Neural cell (in vitro differentiated cells): ENCODE results near the gene DMRTA1. TPM values are rescaled to one million over a fixed set of nuclear protein-coding genes. Genes with fewer than 3 reads are reported as not detected.
A peak's percentile ranks its signal among the peaks of the same experiment; 100 is the strongest.

Source experiments
- H2AFZ ChIP-seq: fragments of 200-600, 300-800 bp; sonication (generic), shearing (Covaris generic); 2 replicates; pipeline ENCODE4 v1.6.0; 2014; ENCODE audit warnings: low read depth, mild to moderate bottlenecking, antibody characterized with exemption, low read length, moderate library complexity
- H3F3A ChIP-seq: fragments of 200-600 bp; shearing (Covaris generic); 2 replicates; pipeline ENCODE4 v1.6.1; 2016; ENCODE audit warnings: mild to moderate bottlenecking, moderate library complexity, mixed read lengths, antibody characterized with exemption, low read length; ENCODE audit not compliant: insufficient read depth, poor library complexity, severe bottlenecking
- H3K27ac ChIP-seq: fragments of 200-600, 300-800 bp; sonication (generic), shearing (Covaris generic); 2 replicates; pipeline ENCODE4 v1.5.1; 2014; ENCODE audit warnings: mild to moderate bottlenecking, low read length, moderate library complexity
- H3K27me3 ChIP-seq: fragments of 300-800, 200-600 bp; sonication (generic), shearing (Covaris generic); 2 replicates; pipeline ENCODE4 v1.6.0; 2014; ENCODE audit warnings: mild to moderate bottlenecking, low read depth, low read length, moderate library complexity; ENCODE audit not compliant: insufficient read depth
- H3K36me3 ChIP-seq: fragments of 300-800, 200-600 bp; sonication (generic), shearing (Covaris generic); 2 replicates; pipeline ENCODE4 v1.5.1; 2014; ENCODE audit warnings: mild to moderate bottlenecking, antibody characterized with exemption, low read length, moderate library complexity; ENCODE audit not compliant: insufficient read depth
- H3K4me2 ChIP-seq: fragments of 300-800, 200-600 bp; sonication (generic), shearing (Covaris generic); 2 replicates; pipeline ENCODE4 v1.6.0; 2014; ENCODE audit warnings: mild to moderate bottlenecking, low read length
- H3K4me3 ChIP-seq: fragments of 300-800, 200-600 bp; sonication (generic), shearing (Covaris generic); 2 replicates; pipeline ENCODE4 v1.5.1; 2014; ENCODE audit warnings: mild to moderate bottlenecking, low read length, moderate library complexity
- H3K79me2 ChIP-seq: fragments of 200-600 bp; shearing (Covaris generic); replicated peaks from 2 replicates; pipeline ENCODE4 v1.6.0; 2014; ENCODE audit warnings: mild to moderate bottlenecking, low read length, moderate library complexity; ENCODE audit not compliant: insufficient read depth
- H3K9ac ChIP-seq: fragments of 300-800, 200-600 bp; sonication (generic), shearing (Covaris generic); 2 replicates; pipeline ENCODE4 v1.6.1; 2016; ENCODE audit warnings: mild to moderate bottlenecking, low read length, mixed read lengths
- H3K9me2 ChIP-seq: fragments of 200-600 bp; shearing (Covaris generic); 2 replicates; pipeline ENCODE4 v1.6.1; 2016; ENCODE audit warnings: mild to moderate bottlenecking, low read length, mixed read lengths; ENCODE audit not compliant: insufficient read depth
- H3K9me3 ChIP-seq: fragments of 200-600, 300-800 bp; sonication (generic), shearing (Covaris generic); 2 replicates; pipeline ENCODE4 v1.6.1; 2016; ENCODE audit warnings: mild to moderate bottlenecking, mixed run types, low read length, moderate library complexity, mixed read lengths
- H4K20me1 ChIP-seq: fragments of 200-600 bp; shearing (Covaris generic); 2 replicates; pipeline ENCODE4 v1.6.1; 2016; ENCODE audit warnings: mild to moderate bottlenecking, mixed run types; ENCODE audit not compliant: insufficient read depth
- CTCF ChIP-seq: fragments of 450-650 bp; IDR thresholded peaks from 2 replicates; pipeline ENCODE4 v1.5.1; 2014; ENCODE audit warnings: antibody characterized with exemption, mild to moderate bottlenecking, moderate library complexity; ENCODE audit not compliant: poor library complexity, severe bottlenecking
- EP300 ChIP-seq: fragments of 450-650 bp; conservative IDR thresholded peaks from 2 replicates; pipeline ENCODE4 v1.6.1; 2014; ENCODE audit warnings: antibody characterized with exemption, mild to moderate bottlenecking, moderate library complexity; ENCODE audit not compliant: poor library complexity, severe bottlenecking
- EZH2 ChIP-seq: fragments of 200-600, 300-800 bp; shearing (Covaris generic), sonication (generic); IDR thresholded peaks from 2 replicates; pipeline ENCODE4 v1.6.1; 2014; ENCODE audit warnings: antibody characterized with exemption, low read length, borderline replicate concordance, mild to moderate bottlenecking; ENCODE audit not compliant: insufficient read depth, poor library complexity, severe bottlenecking
- MXI1 ChIP-seq: fragments of 450-650 bp; conservative IDR thresholded peaks from 2 replicates; pipeline ENCODE4 v1.6.1; 2014; ENCODE audit warnings: antibody characterized with exemption, mild to moderate bottlenecking; ENCODE audit not compliant: poor library complexity, severe bottlenecking
- POLR2AphosphoS5 ChIP-seq: IDR thresholded peaks from 2 replicates; pipeline ENCODE4 v1.6.1; 2012
- RAD21 ChIP-seq: fragments of 450-650 bp; conservative IDR thresholded peaks from 2 replicates; pipeline ENCODE4 v1.6.1; 2014; ENCODE audit warnings: antibody characterized with exemption, mild to moderate bottlenecking, moderate library complexity
- SMC3 ChIP-seq: fragments of 450-650 bp; conservative IDR thresholded peaks from 2 replicates; pipeline ENCODE4 v1.6.1; 2014; ENCODE audit warnings: antibody characterized with exemption, mild to moderate bottlenecking, moderate library complexity; ENCODE audit not compliant: poor library complexity
- TAF1 ChIP-seq: IDR thresholded peaks from 2 replicates; pipeline ENCODE4 v1.6.1; 2012; ENCODE audit warnings: low read depth
- polyA plus RNA-seq: library from polyadenylated mRNA; depleted of rRNA; stranded (reverse); fragments of >200 nt; gene quantifications from 2 replicates; pipeline ENCODE4 v1.2.3, GENCODE V29; 2014
- TF ChIP-seq, protein P1 (sequence below): IDR thresholded peaks from 2 replicates; pipeline ENCODE4 v1.6.1; 2012; ENCODE audit warnings: borderline replicate concordance

The DMRTA1 gene
- polyA plus RNA-seq, 1 donor from 2014 or later = 0.64 TPM

DNA sequence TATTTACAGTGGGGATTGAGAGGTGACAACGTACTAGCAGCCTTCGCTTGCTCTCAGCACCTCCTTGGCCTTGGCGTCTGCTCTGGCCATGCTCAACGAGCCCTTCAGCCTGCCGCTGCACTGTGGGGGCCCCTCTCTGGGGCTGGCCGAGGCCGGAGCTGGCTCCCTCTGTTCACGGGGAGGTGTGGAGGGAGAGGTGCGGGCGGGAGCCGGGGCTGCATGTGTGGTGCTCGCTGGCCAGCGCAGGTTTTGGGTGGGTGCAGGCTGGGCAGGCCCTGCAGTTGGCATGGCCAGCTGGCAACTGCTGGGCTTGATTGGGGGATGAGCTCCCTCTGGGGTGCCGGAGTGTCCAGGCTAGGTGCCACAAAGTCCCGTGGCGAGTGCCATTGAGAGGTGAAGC, 5.8 kb upstream of the DMRTA1 start:
- Histone ChIP-seq H3F3A (no peaks in the 10 kb centered on the region), H3K9me2 (no peaks in the 10 kb centered on the region), H4K20me1 (no peaks in the 10 kb centered on the region), H3K27me3 (no peaks in the 10 kb centered on the region), H3K4me2 (no peak overlapping the region), H3K36me3 (no peaks in the 10 kb centered on the region), H3K9ac (no peak overlapping the region), H3K4me3 (no peak overlapping the region), H2AFZ (no peak overlapping the region), H3K9me3 (no peaks in the 10 kb centered on the region), H3K27ac (no peak overlapping the region), H3K79me2 (no peaks in the 10 kb centered on the region)
- TF ChIP-seq, protein P1, sequence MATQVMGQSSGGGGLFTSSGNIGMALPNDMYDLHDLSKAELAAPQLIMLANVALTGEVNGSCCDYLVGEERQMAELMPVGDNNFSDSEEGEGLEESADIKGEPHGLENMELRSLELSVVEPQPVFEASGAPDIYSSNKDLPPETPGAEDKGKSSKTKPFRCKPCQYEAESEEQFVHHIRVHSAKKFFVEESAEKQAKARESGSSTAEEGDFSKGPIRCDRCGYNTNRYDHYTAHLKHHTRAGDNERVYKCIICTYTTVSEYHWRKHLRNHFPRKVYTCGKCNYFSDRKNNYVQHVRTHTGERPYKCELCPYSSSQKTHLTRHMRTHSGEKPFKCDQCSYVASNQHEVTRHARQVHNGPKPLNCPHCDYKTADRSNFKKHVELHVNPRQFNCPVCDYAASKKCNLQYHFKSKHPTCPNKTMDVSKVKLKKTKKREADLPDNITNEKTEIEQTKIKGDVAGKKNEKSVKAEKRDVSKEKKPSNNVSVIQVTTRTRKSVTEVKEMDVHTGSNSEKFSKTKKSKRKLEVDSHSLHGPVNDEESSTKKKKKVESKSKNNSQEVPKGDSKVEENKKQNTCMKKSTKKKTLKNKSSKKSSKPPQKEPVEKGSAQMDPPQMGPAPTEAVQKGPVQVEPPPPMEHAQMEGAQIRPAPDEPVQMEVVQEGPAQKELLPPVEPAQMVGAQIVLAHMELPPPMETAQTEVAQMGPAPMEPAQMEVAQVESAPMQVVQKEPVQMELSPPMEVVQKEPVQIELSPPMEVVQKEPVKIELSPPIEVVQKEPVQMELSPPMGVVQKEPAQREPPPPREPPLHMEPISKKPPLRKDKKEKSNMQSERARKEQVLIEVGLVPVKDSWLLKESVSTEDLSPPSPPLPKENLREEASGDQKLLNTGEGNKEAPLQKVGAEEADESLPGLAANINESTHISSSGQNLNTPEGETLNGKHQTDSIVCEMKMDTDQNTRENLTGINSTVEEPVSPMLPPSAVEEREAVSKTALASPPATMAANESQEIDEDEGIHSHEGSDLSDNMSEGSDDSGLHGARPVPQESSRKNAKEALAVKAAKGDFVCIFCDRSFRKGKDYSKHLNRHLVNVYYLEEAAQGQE = no peak
- TF ChIP-seq RAD21 (no peak), POLR2AphosphoS5 (no peak)

DNA sequence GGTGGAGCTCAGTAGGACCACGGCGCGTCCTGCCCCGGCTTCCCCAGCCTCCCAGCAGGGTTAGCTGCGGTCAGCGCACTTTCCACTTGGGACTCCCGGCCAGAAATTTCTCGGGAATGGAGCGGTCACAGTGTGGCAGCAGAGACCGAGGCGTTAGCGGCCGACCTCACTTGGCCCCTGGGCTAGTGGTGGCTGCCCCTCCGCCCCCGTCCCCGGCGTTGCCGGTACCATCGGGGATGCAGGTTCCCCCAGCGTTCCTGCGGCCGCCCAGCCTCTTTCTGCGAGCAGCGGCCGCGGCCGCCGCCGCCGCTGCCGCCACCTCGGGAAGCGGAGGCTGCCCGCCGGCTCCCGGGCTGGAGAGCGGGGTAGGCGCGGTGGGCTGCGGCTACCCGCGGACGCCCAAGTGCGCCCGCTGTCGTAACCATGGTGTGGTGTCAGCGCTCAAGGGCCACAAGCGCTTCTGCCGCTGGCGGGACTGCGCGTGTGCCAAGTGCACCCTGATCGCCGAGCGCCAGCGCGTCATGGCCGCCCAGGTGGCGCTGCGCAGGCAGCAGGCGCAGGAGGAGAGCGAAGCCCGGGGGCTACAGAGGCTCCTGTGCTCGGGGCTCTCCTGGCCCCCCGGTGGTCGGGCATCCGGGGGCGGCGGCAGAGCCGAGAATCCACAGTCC, 460 bp downstream of the DMRTA1 start:
- no peak for TF ChIP-seq POLR2AphosphoS5
- TF ChIP-seq SMC3 = peak; percentile 59
- TF ChIP-seq CTCF = peak; percentile 69
- TF ChIP-seq, protein P1 = no peak
- peak; percentile 25 for TF ChIP-seq TAF1
- peak; percentile 54 for TF ChIP-seq MXI1
- peak; percentile 39 for TF ChIP-seq RAD21
- TF ChIP-seq EZH2 = no peak
- TF ChIP-seq EP300 = peak; percentile 17

More for the DNA sequence above, 460 bp downstream of the DMRTA1 start:
- H3K4me2 ChIP-seq = peak overlapping the region; percentile 3
- H3K36me3 ChIP-seq = no peaks in the 10 kb centered on the region
- no peaks in the 10 kb centered on the region for H3K9me3 ChIP-seq
- H3K27ac ChIP-seq = no peak overlapping the region
- H3K9ac ChIP-seq = peak overlapping the region; percentile 59
- H3K9me2 ChIP-seq = no peaks in the 10 kb centered on the region
- peaks cover 14% of the 10 kb centered on the region for H3K79me2 ChIP-seq
- peak overlapping the region; percentile 73 for H3K4me3 ChIP-seq
- H2AFZ ChIP-seq = peak overlapping the region; percentile 5
- no peaks in the 10 kb centered on the region for H4K20me1 ChIP-seq
- H3F3A ChIP-seq = no peaks in the 10 kb centered on the region
- no peaks in the 10 kb centered on the region for H3K27me3 ChIP-seq
